GM18526 (cell line): ENCODE data around the gene TRIO.

Source experiments
- POLR2A ChIP-seq: IDR thresholded peaks from 3 replicates; pipeline ENCODE4 v1.6.1; 2011; ENCODE audit not compliant: insufficient read length; ENCODE audit errors: extremely low read depth

Gene TRIO

GRCh38 chr5:14441641-14442040, 298.5 kb downstream of the TRIO start:
- no peak for TF ChIP-seq POLR2A

GRCh38 chr5:14442536-14442935, 299.4 kb downstream of the TRIO start:
- no peak for TF ChIP-seq POLR2A

DNA sequence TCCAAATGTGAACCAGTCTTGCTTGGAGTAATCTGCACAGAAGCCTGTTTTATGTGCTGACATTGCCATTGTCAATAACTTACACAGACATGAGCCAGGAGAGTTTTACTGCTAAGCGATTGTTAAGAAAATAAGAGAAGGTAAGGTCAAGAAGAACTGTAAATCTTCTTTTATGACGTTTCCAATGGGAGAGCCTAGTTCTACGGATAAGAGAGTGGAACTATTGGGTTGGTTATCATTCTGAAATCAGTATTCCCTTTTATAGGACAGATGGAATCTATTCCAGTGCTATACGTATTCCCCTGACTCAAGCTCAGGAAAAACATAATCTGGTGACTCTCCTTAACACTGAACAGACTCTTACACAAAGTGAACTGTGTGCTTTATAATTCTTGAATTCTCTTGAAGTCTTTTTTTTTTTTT, 300.5 kb downstream of the TRIO start:
- no peak for TF ChIP-seq POLR2A

- TF ChIP-seq POLR2A: no peak
Observed at GRCh38 chr5:14444161-14444560, 301.0 kb downstream of the TRIO start.

GRCh38 chr5:14445013-14445412, 301.9 kb downstream of the TRIO start:
- no peak for TF ChIP-seq POLR2A

DNA sequence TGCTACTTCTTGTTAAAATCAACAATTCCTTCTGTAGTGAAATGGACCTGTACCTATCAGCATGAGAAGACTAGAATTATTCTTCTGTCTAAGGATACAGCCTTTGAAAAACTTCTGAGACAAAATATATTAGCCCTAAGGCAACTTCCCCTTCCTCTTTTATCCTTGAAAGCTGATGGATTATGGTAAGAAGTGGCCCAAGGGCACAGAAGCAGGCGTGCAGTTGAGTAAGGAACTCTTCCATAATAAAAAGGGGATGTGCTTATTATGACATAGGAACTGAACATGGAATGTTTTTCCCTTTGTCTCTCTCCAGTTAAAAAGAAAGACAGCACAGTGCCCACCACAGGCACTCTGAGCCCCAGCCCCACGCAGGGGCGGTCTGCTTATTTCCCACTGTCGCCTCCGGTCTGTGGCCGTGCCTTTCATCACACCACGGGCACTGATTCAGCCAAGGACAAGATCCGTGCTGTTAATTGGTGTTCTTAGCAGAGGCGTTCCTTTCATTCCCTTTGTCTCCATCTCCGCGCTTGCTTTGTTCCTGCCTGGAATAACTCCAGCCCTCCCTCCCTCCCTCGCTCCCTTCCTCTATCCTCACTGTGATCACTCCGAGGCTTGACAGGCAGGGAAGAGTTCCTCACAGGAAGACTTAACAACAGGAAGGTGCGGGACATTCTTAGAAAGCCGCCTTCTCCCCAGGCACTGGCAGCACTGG, 302.6 kb downstream of the TRIO start:
- TF ChIP-seq POLR2A: no peak

DNA sequence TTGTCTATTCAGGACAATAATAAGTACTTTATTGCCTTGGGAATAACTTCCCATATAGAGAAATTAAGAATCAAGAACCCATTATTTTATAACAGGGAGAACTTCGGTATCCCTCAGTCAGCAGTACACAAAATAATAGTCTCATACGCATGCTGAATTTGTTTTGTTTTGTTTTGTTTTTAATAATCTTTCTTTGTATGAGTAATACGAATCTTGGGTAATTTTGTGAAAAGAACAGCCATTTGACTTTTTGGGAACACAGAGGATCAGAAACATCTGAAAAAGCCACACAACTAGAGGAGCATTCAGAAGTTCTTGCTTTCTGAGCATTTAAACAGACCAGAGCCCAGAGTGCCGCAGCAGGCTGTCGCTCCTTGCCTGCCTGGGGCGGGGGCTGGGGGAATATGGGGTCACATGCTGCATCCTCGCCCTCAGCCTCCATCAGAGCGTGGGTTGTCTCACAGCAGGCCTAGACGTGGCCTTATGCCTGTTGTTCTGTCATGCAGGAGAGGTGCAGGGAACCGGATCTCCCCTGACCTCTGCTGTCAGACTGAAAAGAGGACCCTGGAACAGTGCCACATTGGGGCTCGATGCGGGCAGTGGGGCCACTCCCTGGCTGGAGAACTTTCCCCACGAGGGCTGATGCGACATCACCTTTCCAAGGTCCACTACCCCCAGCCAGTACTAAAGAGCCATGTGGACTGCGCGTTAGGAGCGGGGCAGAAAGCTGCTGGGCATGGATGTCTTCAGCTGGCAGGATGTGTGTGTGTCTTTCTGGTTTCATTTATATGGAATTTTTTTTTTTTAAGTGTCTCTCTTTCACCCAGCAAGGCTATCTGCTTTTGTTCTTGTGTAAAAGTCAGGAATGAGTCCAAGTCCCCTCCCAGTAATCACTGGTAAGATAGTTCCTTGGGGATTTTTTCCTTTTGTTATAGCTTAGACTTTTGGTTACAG, 305.1 kb downstream of the TRIO start:
- no peak for TF ChIP-seq POLR2A

DNA sequence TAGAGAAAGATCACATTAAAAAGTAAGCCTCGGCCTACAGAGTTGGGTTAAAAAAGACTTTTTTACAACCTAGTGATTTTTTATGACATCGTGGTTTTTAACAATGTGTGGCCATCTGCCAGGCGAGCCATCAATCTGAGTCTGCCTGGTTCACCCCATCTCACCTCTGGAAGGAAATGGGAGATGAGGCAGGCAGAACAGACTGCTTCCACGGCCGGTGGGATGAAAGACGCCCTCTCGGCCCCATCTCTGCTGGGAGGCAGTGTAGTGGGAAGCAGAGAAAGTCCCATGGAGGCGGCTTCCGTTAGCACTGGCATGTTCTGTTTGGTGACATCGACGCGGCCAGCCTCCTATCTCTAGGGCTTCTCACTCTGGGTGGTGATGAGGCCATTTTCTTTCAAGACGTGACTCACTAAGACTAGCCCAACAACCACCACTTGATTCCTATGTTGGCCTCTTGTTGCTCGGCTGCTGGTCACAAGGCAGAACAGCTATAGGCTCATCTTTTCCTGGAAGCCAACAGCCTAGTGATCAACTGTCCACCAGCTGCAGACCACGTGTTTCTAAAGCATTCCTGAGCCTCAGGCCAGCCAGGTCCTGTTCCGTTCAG, 306.0 kb downstream of the TRIO start:
- no peak for TF ChIP-seq POLR2A

- no peak for TF ChIP-seq POLR2A
Observed at GRCh38 chr5:14450018-14450524, 306.9 kb downstream of the TRIO start.

- TF ChIP-seq POLR2A: no peak
Observed at GRCh38 chr5:14450742-14451141, 307.6 kb downstream of the TRIO start.

- no peak for TF ChIP-seq POLR2A
Observed at GRCh38 chr5:14451871-14452270, 308.7 kb downstream of the TRIO start.

GRCh38 chr5:14452685-14453454, 309.7 kb downstream of the TRIO start:
- TF ChIP-seq POLR2A: no peak

GRCh38 chr5:14453481-14453880, 310.3 kb downstream of the TRIO start:
- TF ChIP-seq POLR2A: no peak

GRCh38 chr5:14455814-14456321, 312.7 kb downstream of the TRIO start:
- TF ChIP-seq POLR2A: no peak

- no peak for TF ChIP-seq POLR2A
Observed at GRCh38 chr5:14457476-14457875, 314.3 kb downstream of the TRIO start.
